WI38 (cell line): ENCODE data around the gene TFEB.
"Not testable (repeated sequence)": the region's sequence is repeated elsewhere in the genome, so short reads cannot be mapped to it uniquely, and the experiment has no call there.

Source experiments
- H3K4me3 ChIP-seq: 2 replicates; pipeline ENCODE4 v1.5.1; 2011; ENCODE audit warnings: low read depth, mild to moderate bottlenecking, control low read depth, low read length
- TF ChIP-seq, protein P1 (sequence below): IDR thresholded peaks from 2 replicates; pipeline ENCODE4 v1.5.1; 2012; ENCODE audit warnings: low read depth, mild to moderate bottlenecking, control low read depth, low read length

The TFEB gene

DNA sequence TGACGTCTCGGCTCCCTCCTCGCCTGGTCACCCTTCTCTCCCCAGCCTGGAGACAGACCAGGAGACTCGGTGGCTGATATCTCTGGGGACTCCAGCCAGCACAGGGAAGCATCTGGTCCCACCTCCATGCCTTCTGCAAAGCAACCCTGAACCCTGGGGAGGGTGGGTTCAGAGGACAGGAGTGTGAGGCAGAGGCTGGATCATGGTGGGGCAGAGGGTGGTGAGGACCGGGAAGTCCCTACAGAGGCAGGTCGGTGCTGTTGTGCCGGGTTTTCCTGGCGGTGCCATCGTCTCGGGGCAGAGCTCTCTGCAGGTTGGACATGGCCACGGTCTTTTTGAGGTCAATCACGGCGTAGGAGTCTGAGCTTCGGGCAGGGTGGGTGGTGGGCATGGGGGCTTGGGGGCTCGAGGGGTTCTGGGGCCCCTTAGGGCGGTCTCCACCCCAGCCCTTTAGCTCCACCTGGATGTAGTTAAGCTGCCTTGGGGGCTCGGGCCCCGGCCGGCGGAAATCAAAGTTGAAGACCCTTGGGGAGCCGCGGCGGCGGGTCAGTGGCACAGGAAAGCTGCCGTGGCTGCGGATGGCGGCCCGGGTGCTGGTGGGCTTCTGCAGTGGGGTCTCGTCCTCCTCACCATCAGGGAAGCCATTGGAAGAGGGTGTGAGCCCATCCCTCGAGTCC lies 35.1 kb upstream of the TFEB start:
- H3K4me3 ChIP-seq: no peak overlapping the region
- TF ChIP-seq, protein P1, sequence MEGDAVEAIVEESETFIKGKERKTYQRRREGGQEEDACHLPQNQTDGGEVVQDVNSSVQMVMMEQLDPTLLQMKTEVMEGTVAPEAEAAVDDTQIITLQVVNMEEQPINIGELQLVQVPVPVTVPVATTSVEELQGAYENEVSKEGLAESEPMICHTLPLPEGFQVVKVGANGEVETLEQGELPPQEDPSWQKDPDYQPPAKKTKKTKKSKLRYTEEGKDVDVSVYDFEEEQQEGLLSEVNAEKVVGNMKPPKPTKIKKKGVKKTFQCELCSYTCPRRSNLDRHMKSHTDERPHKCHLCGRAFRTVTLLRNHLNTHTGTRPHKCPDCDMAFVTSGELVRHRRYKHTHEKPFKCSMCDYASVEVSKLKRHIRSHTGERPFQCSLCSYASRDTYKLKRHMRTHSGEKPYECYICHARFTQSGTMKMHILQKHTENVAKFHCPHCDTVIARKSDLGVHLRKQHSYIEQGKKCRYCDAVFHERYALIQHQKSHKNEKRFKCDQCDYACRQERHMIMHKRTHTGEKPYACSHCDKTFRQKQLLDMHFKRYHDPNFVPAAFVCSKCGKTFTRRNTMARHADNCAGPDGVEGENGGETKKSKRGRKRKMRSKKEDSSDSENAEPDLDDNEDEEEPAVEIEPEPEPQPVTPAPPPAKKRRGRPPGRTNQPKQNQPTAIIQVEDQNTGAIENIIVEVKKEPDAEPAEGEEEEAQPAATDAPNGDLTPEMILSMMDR: no peak

DNA sequence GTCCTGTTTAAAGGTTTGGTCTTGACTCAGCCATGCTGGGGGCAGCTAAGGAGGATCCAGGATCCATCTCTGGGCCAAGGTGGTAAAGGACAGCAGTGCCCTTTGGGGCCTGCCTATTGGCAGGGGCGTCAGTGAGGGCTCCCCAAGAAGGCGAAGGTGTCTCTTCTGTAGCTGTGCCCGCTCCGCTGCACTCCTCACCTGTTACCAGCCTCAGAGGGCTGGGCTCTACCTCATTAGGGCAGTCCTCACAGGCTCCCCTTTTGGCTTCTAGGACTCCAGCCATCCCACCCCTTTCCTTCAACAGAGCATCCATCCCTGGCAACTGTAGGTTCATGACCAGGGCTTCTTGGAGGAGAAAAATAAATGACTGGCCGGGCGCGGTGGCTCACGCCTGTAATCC lies 34.0 kb upstream of the TFEB start:
- no peak overlapping the region for H3K4me3 ChIP-seq
- TF ChIP-seq, protein P1: no peak

DNA sequence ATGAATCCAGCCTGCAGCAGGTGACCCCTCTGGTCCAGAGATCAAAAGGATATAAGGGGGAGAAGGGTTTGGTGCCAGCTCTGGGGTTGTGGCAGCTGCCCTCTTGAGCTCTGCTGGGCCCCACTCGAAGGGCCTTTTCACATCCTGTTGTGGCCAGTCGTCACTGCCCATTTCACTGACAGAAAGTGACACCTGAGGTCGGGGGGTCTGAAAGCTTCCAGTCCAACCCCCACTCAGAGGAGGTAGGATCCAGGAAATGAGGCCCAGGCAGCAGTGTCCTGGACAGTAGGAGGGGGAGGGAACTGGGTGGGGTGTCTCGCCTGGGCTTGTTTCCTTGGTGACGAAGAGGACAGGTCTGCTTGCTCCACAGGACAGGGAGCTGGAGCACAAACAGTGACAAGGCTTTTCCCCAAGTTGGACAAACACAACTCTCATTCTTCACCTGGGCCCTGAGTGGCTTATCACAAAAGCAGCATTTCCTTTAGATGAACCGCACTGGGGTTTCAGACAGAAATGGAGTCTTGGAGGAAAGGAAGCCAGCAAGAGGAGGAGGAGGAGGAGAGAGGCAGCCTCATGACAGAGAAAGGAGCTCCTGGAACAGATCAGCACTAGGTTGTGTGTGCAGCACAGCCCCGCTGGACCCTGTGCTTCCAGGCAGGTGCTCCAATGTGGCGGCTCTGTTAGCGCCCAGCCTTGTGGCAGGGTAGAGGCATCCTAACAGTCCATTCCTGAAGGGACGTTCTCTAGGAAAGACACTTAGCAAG lies 33.3 kb upstream of the TFEB start:
- no peak overlapping the region for H3K4me3 ChIP-seq
- TF ChIP-seq, protein P1: no peak

DNA sequence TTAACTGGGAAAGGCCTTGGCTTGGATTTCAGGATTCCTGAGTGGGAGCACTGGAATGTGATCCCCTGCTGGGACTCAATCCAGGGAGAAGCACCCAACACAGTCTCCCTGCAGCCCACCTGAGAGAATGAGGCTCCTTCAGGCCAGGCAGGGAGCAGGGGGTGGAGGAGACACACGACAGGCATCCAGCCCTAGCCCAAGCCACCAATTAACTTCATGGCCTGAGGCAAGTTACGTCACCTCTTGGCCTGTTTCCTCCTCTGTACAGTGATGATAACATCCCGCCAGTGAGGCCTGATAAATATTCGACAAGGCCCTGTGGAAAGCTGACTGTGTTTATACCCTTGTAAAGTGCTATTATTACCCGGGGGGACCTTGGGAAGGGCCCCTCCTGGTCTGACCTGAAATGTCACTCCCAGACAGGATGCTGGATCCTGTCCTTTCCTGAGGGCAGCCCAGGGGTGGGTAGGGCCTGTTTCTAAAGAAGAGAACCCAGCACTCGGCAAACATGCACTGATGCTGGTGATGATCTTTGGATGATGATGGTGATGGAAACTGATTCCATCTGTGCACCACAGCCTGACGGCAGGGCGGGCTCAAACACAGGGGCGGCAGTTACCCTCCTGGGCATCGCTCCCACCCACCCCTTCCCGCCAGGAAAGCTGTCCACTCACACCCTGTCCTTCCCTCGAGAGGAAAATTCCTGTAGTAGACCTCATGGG lies 31.9 kb upstream of the TFEB start:
- TF ChIP-seq, protein P1: no peak
- H3K4me3 ChIP-seq: no peak overlapping the region

DNA sequence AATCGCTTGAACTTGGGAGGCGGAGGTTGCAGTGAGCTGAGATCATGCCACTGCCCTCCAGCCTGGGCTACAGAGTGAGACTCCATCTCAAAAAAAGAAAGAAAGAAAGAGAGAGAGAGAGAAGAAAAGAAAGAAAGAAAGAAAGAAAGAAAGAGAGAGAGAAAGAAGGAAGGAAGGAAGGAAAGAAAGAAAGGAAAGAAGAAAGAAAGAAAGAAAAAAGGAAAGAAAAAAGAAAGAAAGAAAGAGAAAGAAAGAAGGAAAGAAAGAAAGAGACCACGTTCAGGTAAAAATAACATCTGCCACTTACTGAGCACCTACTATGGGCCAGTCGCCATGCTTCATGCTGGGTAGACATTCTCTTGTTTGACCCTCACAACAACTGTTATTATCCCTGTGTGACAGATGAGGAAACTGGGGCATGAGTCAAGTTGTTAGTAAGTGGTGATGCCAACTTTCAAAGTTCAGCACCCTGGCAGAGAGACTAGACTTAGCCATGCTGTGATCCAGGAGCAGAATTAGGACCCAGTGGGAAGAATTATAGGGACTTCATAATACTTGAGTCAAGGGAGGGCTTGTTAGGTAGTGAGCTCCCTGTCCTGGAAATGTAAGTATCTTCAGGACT lies 30.7 kb upstream of the TFEB start:
- not testable (repeated sequence) for H3K4me3 ChIP-seq

DNA sequence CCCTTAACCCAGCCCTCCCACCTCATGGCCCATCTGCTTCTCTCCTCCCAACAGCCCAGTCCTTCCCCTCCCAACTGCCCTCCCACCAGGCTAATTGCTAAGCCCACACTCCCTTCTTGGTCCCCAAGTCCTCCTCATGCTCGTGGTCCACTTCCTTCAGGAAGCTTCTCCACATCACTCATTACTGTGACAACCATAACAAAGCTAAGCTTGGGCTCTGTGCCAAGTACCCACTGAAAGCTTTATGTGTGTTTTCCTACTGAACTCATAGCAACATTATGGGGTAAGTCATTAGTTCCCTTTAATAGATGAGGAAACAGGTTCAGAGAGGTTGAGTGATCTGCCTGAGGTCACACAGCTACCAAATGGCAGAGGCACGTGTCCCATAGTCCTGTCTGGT lies 28.1 kb upstream of the TFEB start:
- no peak overlapping the region for H3K4me3 ChIP-seq
- TF ChIP-seq, protein P1: no peak

DNA sequence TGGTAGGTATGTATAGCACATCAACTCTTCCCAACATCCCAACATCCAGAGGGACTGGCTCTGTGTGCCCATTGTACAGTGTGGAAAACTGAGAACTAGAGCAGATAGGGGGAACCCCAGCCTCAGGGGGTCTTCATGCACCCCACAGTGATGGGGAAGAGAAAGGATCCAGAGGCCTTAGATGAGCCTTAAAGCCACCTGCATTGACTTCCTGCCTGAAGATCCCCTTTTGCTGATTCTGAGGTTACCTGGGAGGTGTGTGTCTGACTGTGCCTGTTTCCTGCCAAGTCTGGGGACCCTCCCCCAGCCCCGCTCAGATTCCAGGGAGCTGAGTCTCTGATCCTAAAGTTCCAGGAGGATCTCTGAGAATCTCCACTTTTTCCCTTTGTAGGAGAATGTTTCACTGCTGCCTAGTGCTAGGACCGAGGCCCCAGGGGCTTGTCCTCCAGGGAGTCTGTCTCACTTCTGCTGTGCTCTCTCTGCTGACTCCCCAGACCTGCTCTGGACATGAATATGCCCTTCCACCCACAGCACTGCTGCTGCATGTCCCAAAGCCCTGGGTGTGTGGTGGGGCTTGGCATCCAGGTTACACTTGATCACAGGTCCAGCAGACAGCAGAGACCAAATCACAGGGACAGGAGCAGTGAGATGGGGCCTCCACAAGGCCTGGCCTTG lies 24.6 kb upstream of the TFEB start:
- H3K4me3 ChIP-seq: no peak overlapping the region
- TF ChIP-seq, protein P1: no peak
